PFSK-1 (cell line): ENCODE data around the gene TSSK6.

ENCODE experiments used
- FOXP2 ChIP-seq: optimal IDR thresholded peaks from 2 replicates; pipeline ENCODE3; 2011; ENCODE audit warnings: borderline replicate concordance, control low read depth, inconsistent platforms; ENCODE audit not compliant: insufficient read depth; ENCODE audit errors: extremely low read length, extremely low read depth
- POLR2AphosphoS5 ChIP-seq: IDR thresholded peaks from 2 replicates; pipeline ENCODE4 v1.6.1; 2012; ENCODE audit warnings: low read depth, mild to moderate bottlenecking, control low read depth, low read length, moderate library complexity
- REST ChIP-seq, 2 experiments: IDR thresholded peaks; 2 replicates each; pipeline versions ENCODE4 v1.6.1 to v1.8.0; 2011 to 2012; ENCODE audit warnings: low read depth in 2 of 2, low read length in 2 of 2, control low read depth in 1 of 2, inconsistent platforms in 1 of 2, mild to moderate bottlenecking in 1 of 2, moderate library complexity in 1 of 2; ENCODE audit not compliant: insufficient read depth in 1 of 2
- SIN3A ChIP-seq: IDR thresholded peaks from 2 replicates; pipeline ENCODE4 v1.6.1; 2012; ENCODE audit warnings: mild to moderate bottlenecking, low read length, moderate library complexity, borderline replicate concordance; ENCODE audit not compliant: insufficient read depth
- TAF1 ChIP-seq: IDR thresholded peaks from 2 replicates; pipeline ENCODE4 v1.6.1; 2012; ENCODE audit warnings: low read length, control low read depth, borderline replicate concordance; ENCODE audit not compliant: insufficient read depth

Gene TSSK6

GRCh38 chr19:19489804-19490204, 25.5 kb downstream of the TSSK6 start:
- TF ChIP-seq FOXP2: no peak
- TF ChIP-seq POLR2AphosphoS5: no peak
- no peak for TF ChIP-seq REST (IDR thresholded peaks at IDR 0.05; ENCODE audit: insufficient read depth in 1 of 2, low read depth in 2 of 2, low read length in 2 of 2)
- TF ChIP-seq TAF1: no peak
- no peak for TF ChIP-seq SIN3A

- TF ChIP-seq SIN3A: peak; percentile 56; the same call in 1 of the 2 replicates
- no peak for TF ChIP-seq REST (IDR thresholded peaks at IDR 0.05; ENCODE audit: insufficient read depth in 1 of 2, low read depth in 2 of 2, low read length in 2 of 2)
Observed at GRCh38 chr19:19488875-19489690, 26.3 kb downstream of the TSSK6 start.

- TF ChIP-seq FOXP2: no peak
- no peak for TF ChIP-seq SIN3A
- TF ChIP-seq POLR2AphosphoS5: no peak
- no peak for TF ChIP-seq TAF1
- TF ChIP-seq REST (IDR thresholded peaks at IDR 0.05; ENCODE audit: insufficient read depth in 1 of 2, low read depth in 2 of 2, low read length in 2 of 2): no peak
Observed at GRCh38 chr19:19487950-19488874, 27.1 kb downstream of the TSSK6 start.

GRCh38 chr19:19487077-19487949, 28.0 kb downstream of the TSSK6 start:
- TF ChIP-seq POLR2AphosphoS5: no peak
- no peak for TF ChIP-seq TAF1
- no peak for TF ChIP-seq SIN3A
- TF ChIP-seq REST (IDR thresholded peaks at IDR 0.05; ENCODE audit: insufficient read depth in 1 of 2, low read depth in 2 of 2, low read length in 2 of 2): no peak
- no peak for TF ChIP-seq FOXP2
